NCI-H69 (cell line): ENCODE results near the gene SLC25A52.
"Not testable (repeated sequence)": the region's sequence is repeated elsewhere in the genome, so short reads cannot be mapped to it uniquely, and the experiment has no call there.

Experiments
- DNase-seq: peaks from one replicate; lab custom pipeline; 2025; lab: John Stamatoyannopoulos, UW

SLC25A52 gene

DNA sequence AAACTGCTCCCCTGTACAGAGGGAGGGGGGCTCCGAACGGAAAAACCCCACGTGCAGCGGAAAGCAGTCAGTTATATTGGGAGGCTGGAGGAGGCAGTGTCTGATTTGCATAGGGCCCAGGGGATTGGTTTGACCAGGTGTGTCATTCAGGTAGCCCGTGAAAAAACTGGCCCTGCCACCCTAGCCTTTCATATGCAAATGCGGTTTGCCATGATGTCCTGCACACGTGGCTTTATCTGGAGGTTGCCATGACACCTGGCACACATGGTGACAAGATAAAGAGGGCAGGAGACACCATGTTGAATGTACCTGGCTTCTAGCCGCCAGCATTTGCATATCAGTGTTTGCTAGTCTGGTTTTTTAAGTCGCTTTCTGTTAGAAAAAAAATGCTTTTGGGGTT lies 20.5 kb downstream of the SLC25A52 start:
- peak; percentile 43 for DNase-seq

DNA sequence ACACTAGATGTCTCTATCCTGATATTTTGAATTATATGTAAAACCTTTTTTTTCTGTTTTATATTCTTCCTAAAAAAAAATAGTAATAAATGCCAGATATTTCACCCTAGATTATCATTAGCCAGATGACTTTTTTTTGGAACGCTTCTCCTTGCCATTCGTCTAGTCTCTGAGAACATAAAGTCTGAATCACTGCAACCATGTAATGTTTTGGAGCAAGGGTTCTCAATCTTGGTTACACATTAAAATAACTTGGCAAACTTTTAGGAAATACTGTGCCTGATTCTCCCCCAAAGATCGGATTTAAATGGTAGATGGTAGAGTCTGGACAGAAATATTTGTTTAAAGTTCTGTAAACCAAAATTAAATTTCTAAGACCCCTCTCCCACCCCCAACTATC lies 21.0 kb downstream of the SLC25A52 start:
- no peak for DNase-seq

DNA sequence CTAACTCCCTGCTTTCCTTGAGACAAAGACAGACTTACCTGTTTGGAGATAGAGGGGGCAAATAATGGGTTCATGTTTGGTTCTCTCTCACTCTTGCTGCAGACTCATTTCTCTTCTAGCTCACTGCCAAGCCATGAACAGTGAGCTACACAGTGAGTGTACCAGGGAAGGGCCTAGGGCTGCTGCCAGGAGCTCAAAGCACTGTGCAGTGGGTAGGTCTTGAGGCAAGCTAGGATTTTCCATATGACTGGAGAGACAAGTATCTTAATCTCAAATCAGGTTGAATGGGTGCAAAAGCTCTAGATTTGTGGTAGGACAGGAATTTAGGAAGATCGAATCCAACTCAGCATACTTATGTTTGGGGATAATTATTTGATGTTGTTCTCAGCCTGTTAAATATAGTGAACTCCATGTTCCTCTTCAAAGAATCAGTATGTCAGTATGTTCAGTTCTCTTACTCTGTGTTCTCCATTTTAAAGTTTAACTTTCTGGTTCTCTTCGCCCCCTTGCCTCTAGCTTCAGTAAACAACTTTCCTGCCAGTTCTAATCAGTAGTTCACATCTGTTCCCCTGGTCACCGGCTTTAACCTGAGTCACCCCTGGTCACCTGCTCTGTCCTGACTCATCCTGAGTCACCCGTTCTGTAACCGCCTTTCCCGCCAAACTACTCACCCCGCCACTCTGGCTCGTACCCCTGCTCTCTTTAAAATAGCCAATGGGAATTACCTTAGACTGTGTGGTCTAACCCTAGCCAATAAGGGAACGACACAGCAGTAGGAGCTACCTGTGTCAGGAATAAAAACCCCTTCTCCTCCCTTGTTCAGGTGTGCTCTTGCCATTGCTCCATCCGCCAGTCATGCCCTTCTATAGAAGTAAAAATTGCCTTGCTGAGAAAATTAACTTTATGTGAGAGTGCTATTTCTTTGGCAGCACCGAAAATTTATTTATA lies 21.9 kb downstream of the SLC25A52 start:
- DNase-seq, result no peak

DNA sequence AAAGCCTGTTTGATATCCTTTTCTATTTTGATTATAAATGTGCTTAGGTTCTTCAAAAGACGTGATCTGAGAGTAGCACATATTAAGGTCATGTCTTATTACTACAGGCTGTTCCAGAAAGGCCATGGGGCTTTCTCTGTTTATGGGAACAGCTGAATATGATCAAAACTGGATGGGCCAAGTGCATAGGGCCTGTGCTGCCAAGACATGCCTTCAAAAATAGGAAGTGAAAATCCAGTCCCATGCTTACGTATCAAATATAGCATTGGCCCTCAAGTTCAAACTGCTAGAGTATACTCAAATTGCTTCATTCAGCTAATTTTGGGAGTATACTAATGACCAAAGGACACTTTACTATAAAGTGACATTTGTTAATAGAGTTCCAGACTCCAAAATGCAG lies 24.1 kb downstream of the SLC25A52 start:
- no peak for DNase-seq

DNA sequence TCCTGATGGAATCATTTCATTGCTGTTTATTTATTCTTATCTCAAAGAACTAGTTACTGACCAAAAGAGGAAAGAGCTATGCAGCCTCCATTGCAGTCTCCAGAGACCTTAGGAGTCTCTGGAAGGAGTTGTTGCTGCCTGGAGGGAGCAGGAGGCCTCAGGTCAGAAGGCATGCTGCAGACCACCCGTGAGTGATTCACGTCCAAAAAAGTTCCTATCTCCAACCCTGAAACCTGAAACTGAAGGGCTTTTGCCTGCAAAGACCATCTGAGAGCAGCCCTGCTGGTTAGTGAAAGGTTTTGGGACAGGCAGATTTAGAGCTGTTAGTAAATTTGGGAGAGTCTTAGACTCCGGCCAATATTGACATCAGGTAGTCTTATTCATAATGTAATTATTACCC lies 29.1 kb downstream of the SLC25A52 start:
- no peak for DNase-seq

DNA sequence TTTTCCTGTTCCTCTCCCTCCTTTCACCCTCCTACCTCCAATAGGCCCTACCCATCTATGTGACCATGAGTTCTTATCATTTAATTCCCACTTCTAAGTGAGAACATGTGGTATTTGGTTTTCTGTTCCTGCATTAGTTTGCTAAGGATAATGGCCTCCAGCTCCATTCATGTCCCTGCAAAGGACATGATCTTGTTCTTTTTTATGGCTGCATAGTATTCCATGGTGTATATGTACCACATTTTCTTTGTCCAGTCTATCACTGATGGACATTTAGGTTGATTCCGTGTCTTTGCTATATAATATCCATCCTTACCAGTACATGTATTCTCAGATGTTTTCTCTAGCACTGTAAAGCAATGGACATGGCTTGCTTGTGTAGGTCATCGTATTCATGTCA lies 31.5 kb downstream of the SLC25A52 start:
- DNase-seq, result not testable (repeated sequence)

DNA sequence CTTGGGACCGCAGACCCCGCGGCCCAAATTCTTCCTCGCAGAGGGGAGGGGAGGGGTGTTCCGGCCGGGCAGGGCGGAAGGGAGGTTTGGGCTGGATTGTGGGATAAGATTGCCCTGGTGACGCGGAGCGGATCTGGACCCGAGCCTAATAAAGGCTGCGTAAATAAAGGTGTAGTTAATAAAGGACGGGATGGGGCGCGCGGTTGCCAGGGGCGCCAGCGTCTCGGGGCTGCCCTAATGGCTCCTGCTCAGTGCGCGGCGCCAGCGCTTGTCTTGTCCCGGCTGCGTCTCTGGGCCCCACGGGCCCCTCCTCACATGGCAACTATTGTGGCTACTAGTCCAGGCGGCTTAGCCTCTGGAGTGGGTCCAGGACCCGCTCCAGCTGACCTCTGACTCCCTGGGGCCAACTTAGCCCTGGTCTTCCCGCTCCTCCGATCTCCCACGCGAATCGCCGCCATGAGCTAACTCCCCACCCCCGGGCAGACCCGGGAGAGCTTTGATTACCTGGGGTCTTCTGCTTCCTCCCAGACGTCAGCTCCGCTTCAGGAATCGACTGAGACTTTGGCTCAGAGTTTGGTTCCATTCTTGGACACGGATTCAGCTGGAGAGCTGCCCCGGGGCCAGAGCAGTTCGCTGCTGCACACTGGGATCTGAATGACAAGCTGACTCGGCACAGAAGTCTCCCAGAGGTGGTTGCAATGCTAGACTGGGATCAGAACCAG lies 36.5 kb downstream of the SLC25A52 start:
- DNase-seq, result peak; percentile 77

DNA sequence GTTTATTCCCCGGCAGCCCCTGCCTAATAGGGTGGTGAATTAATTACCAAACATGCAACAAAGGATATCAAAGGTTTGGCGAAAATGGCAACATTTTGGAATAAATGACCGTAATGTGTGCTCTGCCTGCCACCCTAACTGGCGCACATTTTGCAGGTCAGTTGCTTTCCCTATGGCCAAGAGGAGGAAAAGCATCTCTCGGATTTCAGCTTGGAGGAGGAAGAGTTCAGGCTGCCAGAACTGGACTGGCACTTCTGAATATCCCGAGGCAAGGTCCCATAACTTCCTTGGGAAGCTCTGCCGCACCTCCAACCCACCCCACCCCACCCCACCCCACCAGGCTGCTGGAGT lies 37.1 kb downstream of the SLC25A52 start:
- peak; percentile 57 for DNase-seq

DNA sequence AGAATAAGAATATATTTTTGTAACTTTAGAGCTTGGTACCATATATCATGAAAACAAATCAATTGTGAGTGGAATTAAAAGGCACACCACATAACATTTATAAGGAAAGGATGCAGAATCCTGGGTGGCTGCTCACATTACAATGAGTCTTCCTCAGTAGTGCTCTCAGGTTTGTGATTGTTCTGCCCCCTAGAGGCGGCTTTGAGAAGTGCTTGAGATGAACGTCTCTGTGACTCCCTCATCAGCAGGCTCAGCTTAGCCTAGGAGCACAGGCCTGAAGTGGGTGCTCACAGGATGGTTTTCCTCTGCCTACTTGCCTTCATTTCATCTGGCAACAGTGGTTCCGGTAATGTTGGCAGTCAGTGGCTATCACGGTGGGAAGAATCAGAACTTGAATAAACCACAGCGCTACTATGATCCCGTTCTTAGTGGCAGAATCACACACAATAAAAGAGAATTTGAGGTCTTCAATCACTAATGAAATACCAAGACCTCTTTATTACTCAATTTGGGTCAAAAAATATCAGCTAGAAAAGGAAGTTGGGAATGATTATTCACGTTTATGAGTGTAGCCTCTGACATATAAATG lies 38.2 kb downstream of the SLC25A52 start:
- DNase-seq, result peak; percentile 93

DNA sequence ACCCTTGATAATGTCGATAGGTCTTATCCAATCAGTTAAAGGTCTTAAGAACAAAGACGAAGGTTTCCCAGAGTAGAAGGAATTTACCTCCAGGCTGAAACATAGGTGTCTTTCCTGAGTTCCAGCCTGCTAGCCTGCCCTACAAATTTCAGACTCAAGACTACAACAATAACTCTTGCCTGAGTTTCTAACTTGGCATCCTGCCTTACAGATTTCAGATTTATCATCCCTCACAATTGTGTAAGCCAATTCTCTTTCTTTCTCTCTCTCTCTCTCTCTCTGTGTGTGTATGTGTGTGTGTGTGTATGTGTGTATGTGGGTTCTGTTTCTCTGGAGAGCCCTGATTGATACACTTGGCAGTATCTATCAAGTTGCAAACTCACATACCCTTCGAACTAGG lies 39.1 kb downstream of the SLC25A52 start:
- DNase-seq, result no peak

DNA sequence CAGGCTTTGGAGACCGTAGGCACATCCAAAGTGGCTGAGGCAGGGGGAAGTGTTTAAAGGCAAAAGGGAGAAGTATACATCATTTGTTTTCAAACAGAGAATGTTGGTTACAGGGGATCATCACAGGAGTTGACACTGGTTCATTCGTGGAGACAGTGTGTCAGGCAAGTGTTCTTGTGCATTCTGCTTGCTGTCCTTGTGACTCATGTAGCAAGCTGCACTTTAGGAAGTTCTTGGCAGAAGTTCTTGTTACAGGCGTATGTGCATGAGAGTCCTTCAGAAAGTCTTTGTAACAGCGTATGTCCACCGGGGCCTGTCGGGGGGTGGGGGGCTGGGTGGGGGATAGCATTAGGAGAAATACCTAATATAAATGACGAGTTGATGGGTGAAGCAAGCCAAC lies 39.8 kb downstream of the SLC25A52 start:
- no peak for DNase-seq

DNA sequence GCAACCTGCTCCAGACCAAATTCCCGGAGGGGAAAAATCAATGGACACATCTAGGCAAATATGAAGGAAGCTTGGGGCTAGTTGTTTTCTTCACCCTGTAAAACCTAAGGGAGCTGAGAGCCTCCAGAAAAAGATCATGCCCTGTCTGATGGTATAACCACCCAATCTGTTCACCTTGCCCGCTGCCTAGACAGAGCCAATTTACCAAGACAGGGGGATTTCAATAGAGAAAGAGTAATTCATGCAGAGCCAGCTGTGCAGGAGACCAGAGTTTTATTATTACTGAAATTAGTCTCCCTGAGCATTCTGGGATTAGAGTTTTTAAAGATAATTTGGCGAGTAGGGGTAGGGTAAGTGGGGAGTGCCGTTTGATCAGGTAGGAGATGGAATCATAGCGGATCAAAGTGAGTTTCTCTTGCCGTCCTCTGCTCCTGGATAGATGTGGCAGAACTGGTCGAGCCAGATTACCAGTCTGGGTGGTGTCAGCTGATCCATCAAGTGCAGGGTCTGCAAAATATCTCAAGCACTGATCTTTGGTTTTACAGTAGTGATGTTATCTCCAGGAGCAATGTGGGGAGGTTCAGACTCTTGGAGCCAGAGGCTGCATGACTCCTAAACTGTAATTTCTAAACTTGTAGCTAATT lies 41.2 kb downstream of the SLC25A52 start:
- no peak for DNase-seq

DNA sequence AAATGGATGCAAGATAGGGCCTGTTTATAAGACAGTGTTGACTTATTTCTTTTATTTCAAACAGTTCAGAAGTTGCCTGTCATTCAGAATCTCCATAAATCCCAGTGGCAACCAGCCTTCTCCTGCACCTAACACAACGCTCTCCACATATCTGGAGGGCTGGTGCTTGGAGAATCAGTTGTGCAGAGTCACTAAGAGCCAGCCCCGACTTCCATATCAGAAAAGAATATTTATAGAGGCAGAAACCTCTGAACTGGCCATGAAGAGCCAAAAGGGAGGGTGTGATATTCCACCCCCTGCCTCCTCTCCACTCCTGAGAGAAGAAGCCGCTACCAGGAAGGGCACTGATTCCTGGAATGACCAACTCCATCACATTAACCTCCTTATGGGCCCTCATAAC lies 42.3 kb downstream of the SLC25A52 start:
- no peak for DNase-seq

DNA sequence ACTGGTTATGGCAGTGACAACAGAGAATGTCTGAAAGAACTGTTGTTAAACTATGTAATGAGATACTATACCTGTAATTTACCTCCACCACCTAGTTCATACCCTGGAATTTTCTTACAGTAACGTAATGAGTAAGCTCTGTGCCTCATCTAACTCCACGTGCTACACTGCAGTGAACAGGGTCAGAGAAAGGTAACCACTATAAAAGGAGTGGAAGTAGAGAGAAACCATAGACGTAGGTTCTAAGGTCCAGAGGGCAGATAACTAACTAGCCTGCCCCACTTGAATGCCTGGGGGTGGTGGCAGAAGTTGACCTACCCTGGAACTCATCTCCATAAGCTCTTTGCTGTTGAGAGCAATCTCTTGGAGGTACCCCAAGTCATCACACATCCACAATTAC lies 44.3 kb downstream of the SLC25A52 start:
- peak; percentile 19 for DNase-seq

DNA sequence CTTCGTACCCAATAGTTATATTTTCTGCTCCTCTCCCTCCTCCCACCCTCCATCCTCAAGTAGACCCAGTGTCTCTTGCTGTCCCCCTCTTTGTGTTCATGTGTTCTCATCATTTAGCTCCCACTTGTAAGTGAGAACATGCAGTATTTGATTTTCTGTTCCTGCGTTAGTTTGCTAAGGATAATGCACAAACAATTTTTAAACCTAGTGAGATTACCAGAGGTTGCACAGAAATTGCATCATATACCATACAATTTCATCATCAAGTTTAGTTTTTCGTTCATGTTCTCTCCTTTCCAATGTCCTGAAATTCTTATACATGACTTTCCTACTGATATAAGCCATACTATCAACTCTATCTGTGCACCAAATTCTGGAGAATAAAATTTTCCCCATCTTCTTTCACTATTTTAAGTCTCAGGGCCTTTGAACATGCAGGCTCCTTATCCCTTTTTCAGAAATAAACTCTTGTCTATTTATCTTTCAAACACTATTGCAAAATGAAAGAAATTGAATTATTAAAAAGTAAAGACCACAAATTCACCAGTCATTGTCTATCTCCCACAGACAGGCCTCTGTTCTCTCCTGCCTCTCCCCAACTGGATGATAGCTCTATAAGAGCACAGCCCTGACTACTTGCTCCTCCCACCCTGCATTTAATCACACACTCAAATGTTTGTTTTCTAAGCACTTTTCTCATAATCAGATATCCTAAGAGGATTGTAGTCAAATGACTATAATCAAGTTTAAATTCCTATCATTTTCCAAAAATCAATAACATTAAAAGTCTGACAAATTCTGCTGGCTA lies 49.1 kb downstream of the SLC25A52 start:
- DNase-seq, result peak; percentile 28

DNA sequence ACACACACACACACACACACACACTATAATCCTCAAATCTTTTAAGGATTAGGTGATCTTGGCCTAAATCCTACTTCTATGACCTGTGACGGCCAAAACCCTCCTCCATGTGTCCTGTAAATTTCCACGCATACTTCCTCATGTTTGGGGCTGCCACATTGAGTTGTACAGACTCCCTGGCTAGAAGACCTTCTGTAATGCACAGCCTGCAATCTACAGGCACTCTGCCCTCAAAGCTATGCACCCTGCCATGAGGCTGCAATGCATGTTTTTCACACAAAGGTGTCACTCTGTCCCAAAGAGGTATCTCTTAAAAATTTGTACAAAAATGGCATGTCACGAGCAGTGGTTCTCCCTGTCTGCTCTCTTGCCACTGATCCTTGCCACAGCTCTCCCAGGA lies 49.9 kb downstream of the SLC25A52 start:
- peak; percentile 50 for DNase-seq
